T-helper 1 cell (primary cell): ENCODE measurements around the gene CDK16.

ENCODE experiments used
- DNase-seq, 5 donors: peaks; one replicate each; pipeline ENCODE4 v3.0.0-alpha.2; 2012 to 2020

CDK16 gene

GRCh38 chrX:47228550-47229270, 10.2 kb downstream of the CDK16 start:
- DNase-seq, result no peak

GRCh38 chrX:47229427-47229826, 10.9 kb downstream of the CDK16 start:
- no peak for DNase-seq

GRCh38 chrX:47230136-47230868, 11.8 kb downstream of the CDK16 start:
- DNase-seq, result no peak

- no peak for DNase-seq
These were observed 12.7 kb downstream of the CDK16 start for GRCh38 chrX:47231167-47231566.

- no peak for DNase-seq
These were observed 13.8 kb downstream of the CDK16 start for GRCh38 chrX:47232197-47232802.

GRCh38 chrX:47232803-47233332, 14.4 kb downstream of the CDK16 start, which contains the start of gene USP11:
Gene USP11 (plus strand): TSS chrX:47233009. CDS start chrX:47233044, 35 bp downstream.
- DNase-seq, result peak in 4 of 5 donors; percentile 13 to 47 (median 26)

GRCh38 chrX:47233333-47234113, 15.0 kb downstream of the CDK16 start:
- peak; percentile 87 to 97 (median 91) for DNase-seq

- no peak for DNase-seq
These were observed 16.1 kb downstream of the CDK16 start for GRCh38 chrX:47234583-47234982.

- DNase-seq, result no peak
These were observed 17.2 kb downstream of the CDK16 start for GRCh38 chrX:47235691-47236103.

GRCh38 chrX:47239199-47239598, 20.7 kb downstream of the CDK16 start:
- no peak for DNase-seq

- no peak for DNase-seq
These were observed 21.5 kb downstream of the CDK16 start for GRCh38 chrX:47239898-47240545.

GRCh38 chrX:47240619-47241018, 22.1 kb downstream of the CDK16 start:
- no peak for DNase-seq

GRCh38 chrX:47241201-47242011, 22.9 kb downstream of the CDK16 start:
- no peak for DNase-seq

- DNase-seq, result no peak
These were observed 23.8 kb downstream of the CDK16 start for GRCh38 chrX:47242321-47242720.

GRCh38 chrX:47243351-47243750, 24.9 kb downstream of the CDK16 start:
- no peak for DNase-seq

GRCh38 chrX:47244676-47245075, 26.2 kb downstream of the CDK16 start:
- no peak for DNase-seq

- no peak for DNase-seq
These were observed 26.7 kb downstream of the CDK16 start for GRCh38 chrX:47245156-47245555.

- DNase-seq, result no peak
These were observed 28.9 kb downstream of the CDK16 start for GRCh38 chrX:47247206-47247998.

- no peak for DNase-seq
These were observed 29.5 kb downstream of the CDK16 start for GRCh38 chrX:47247999-47248320.

GRCh38 chrX:47248576-47248975, 30.1 kb downstream of the CDK16 start:
- DNase-seq, result no peak

- DNase-seq, result no peak
These were observed 31.5 kb downstream of the CDK16 start for GRCh38 chrX:47250017-47250347.
